ENCODE data around the gene KRT34.
"Not testable (repeated sequence)": the region's sequence is repeated elsewhere in the genome, so short reads cannot be mapped to it uniquely, and the experiment has no call there.

The KRT34 gene

DNA sequence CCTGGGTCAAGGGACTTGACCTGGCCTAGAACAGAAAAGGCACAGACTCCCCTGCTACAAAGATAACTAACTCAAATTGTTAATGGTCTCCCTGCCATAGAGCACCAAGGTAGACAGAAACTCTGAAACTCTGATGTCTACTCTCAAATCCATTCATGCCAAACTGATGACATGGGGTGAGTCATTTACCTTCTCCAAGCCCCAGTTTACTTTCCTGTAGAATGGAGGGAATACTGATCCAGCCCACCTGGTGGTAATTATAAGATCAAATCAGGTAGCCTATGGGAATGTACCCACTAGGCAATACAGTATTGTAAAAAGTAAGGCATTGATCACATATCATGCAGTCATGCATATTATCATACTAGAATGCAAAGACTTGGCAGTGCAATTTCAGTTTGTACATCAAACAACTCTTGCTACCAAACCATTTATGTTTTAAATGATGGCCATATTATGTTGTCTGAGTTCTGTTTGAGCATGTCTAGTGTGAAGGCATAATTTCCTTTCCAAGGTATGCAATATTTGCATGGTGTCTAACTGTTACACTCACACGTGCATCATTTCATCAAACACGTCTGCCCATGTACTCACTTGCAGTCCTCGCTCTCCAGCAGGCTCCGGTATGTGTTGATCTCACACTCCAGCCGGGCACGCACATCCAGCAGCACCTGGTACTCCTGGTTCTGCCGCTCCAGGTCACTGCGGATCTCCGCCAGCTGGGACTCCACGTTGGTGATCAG is 12.3 kb upstream of the KRT34 start:
- DNase-seq (ENCODE audit: insufficient read length, low spot score) (no peak), FAIRE-seq (no peak)
- TF ChIP-seq TAF1 (IDR thresholded peaks at IDR 0.05; ENCODE audit: low read depth, low read length) (no peak), POLR2AphosphoS5 (IDR thresholded peaks at IDR 0.05; ENCODE audit: low read depth, low read length) (no peak)

DNA sequence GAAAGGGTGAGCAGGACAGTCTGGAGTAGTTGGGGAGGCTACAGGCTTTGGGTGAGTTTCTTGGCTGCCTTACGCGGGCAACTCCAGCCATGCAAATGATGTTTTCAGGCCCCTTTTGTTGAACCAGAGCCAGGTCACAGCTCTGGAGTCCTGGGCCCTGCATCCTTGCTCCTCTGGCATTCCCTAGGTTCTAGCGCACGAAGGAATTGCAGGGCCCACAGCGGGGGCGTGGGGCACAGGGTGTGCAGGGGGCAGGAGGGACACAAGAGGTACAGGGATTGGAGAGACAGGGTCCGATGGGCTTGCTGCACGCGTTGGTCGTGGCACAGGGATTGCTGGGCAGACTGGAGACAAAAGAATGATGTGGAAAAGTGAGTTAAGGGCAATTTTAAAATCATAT is 11.7 kb upstream of the KRT34 start:
- TF ChIP-seq SPI1 (IDR thresholded peaks at IDR 0.05; ENCODE audit: low read depth, low read length): no peak
- TF ChIP-seq TAF1 (IDR thresholded peaks at IDR 0.05; ENCODE audit: low read depth, low read length): no peak
- no peak for TF ChIP-seq POLR2AphosphoS5 (IDR thresholded peaks at IDR 0.05; ENCODE audit: low read depth, low read length)
- TF ChIP-seq POLR2A (IDR thresholded peaks at IDR 0.05; ENCODE audit: low read depth, low read length): no peak
- TF ChIP-seq POU2F2 (IDR thresholded peaks at IDR 0.05; ENCODE audit: low read depth, low read length): no peak
- no peak for TF ChIP-seq PAX5 (IDR thresholded peaks at IDR 0.05; ENCODE audit: insufficient read depth, low read length, severe bottlenecking)
- no peak for DNase-seq (ENCODE audit: insufficient read length, low spot score)
- FAIRE-seq: no peak

DNA sequence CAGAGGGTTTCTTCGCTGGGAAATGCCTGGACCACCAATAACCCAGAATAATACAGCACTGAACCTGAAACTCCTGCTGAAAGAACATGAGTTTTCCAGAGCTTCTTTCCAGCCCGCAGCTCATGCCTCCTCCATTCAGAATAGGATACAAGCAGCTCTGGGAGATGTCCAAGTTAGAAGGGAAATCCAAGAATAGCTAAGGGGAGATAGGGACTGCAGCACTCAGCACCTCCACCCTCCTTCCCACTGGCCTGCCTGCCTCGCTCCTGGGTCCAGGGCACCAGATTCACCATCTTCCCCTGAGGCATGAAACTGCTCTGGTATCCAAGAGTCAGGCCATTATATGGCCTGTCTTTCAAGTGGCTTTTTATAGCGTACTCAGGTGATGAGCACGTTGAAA is 11.2 kb upstream of the KRT34 start:
- TF ChIP-seq TAF1 (IDR thresholded peaks at IDR 0.05; ENCODE audit: low read depth, low read length) (no peak), POLR2AphosphoS5 (IDR thresholded peaks at IDR 0.05; ENCODE audit: low read depth, low read length) (no peak), POU2F2 (IDR thresholded peaks at IDR 0.05; ENCODE audit: low read depth, low read length) (no peak), PAX5 (IDR thresholded peaks at IDR 0.05; ENCODE audit: insufficient read depth, low read length, severe bottlenecking) (no peak), SPI1 (IDR thresholded peaks at IDR 0.05; ENCODE audit: low read depth, low read length) (no peak), POLR2A (IDR thresholded peaks at IDR 0.05; ENCODE audit: low read depth, low read length) (no peak)
- FAIRE-seq: no peak
- DNase-seq (ENCODE audit: insufficient read length, low spot score): no peak

DNA sequence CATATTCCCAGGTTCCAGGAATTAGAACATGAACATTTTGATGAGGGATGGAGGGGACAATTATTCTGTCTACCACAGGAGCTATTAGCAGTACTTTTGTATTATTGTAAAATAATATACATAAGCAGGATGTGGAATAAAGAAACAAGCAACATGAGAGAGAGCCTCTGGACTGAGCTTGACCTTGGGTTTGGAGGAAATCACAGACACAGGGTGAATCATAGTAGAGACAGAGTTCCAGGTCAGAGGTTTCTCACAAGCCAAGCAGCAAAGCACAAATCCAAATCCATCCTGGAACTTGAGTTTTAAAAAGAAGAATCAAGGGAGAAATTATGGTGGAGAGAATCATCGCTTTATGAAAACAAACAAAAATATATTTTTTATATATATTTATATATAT is 10.2 kb upstream of the KRT34 start:
- FAIRE-seq (no peak), DNase-seq (ENCODE audit: insufficient read length, low spot score) (no peak)
- TF ChIP-seq POU2F2 (IDR thresholded peaks at IDR 0.05; ENCODE audit: low read depth, low read length) (no peak), TAF1 (IDR thresholded peaks at IDR 0.05; ENCODE audit: low read depth, low read length) (no peak), PAX5 (IDR thresholded peaks at IDR 0.05; ENCODE audit: insufficient read depth, low read length, severe bottlenecking) (no peak), POLR2A (IDR thresholded peaks at IDR 0.05; ENCODE audit: low read depth, low read length) (no peak), SPI1 (IDR thresholded peaks at IDR 0.05; ENCODE audit: low read depth, low read length) (no peak), POLR2AphosphoS5 (IDR thresholded peaks at IDR 0.05; ENCODE audit: low read depth, low read length) (no peak)

DNA sequence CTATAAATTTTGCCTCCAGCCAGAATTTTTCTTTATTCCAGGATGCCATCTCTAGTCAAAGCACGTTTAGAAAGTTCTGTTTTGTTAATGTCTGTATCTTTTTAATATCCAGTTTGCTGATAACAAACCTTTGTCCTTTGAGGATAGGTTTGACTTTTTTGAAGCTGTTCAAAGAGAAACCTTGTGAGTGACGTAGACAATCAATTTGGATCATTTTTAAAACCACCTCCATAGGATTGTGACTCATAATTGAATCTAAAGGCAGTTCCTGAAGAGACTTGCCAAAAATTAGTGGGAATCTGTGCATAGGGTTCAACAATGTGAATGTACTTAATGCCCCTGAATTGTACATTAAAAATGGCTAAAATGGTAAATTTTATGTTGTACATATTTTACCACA is 9.4 kb upstream of the KRT34 start:
- TF ChIP-seq TAF1 (IDR thresholded peaks at IDR 0.05; ENCODE audit: low read depth, low read length) (no peak), POLR2AphosphoS5 (IDR thresholded peaks at IDR 0.05; ENCODE audit: low read depth, low read length) (no peak), POLR2A (IDR thresholded peaks at IDR 0.05; ENCODE audit: low read depth, low read length) (no peak), PAX5 (IDR thresholded peaks at IDR 0.05; ENCODE audit: insufficient read depth, low read length, severe bottlenecking) (no peak), SPI1 (IDR thresholded peaks at IDR 0.05; ENCODE audit: low read depth, low read length) (no peak), POU2F2 (IDR thresholded peaks at IDR 0.05; ENCODE audit: low read depth, low read length) (no peak)
- DNase-seq (ENCODE audit: insufficient read length, low spot score): no peak
- FAIRE-seq: no peak

DNA sequence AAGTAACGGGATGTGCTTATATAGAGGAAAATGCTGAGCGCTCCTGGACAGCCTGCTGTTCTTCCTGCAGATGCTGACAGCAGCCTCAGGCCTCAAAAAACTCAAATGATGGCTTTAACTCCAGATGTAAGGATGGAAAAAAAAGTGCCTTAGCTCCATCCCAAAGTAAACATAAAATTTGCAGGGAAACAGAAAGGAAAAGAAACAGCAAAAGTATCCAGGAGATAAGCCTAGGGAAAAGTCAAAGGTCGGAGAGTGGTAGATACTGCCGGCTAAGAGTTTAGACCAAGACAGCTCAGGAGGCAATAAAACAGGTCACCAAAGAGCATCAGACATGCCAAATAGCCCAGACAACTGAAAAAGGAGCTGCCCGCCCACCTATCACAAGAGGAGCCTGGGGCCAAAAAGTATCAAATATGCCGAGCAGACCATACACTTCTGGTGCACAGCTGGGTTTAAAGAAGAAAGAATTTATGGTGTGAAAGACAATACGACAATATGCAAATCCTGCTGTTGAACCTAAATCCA is 8.4 kb upstream of the KRT34 start:
- FAIRE-seq (no peak), DNase-seq (ENCODE audit: insufficient read length, low spot score) (no peak)
- no peak for TF ChIP-seq PAX5 (IDR thresholded peaks at IDR 0.05; ENCODE audit: insufficient read depth, low read length, severe bottlenecking)
- TF ChIP-seq TAF1 (IDR thresholded peaks at IDR 0.05; ENCODE audit: low read depth, low read length): no peak
- TF ChIP-seq SPI1 (IDR thresholded peaks at IDR 0.05; ENCODE audit: low read depth, low read length): no peak
- no peak for TF ChIP-seq POLR2A (IDR thresholded peaks at IDR 0.05; ENCODE audit: low read depth, low read length)
- no peak for TF ChIP-seq POLR2AphosphoS5 (IDR thresholded peaks at IDR 0.05; ENCODE audit: low read depth, low read length)
- TF ChIP-seq POU2F2 (IDR thresholded peaks at IDR 0.05; ENCODE audit: low read depth, low read length): no peak

DNA sequence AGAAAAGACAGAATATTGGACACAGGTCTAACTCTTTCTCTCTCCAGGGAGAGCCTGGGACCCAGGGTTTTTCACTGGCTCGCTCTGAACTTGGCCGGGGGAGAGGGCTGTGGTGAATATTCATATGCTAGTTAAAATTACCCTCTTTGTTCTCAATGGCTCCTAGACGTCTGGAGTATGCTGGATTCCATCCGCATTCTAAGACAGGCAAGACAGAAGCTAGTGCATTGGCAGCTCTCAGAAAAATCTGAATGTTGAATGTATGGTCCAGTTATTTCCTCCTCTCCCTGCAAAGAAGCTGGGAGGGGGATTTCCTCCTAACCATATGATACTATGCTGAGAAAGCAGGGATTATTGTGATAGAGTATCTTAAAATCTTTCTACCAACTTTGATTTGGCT is 5.6 kb upstream of the KRT34 start:
- FAIRE-seq: no peak
- DNase-seq (ENCODE audit: insufficient read length, low spot score): no peak
- TF ChIP-seq PAX5 (IDR thresholded peaks at IDR 0.05; ENCODE audit: insufficient read depth, low read length, severe bottlenecking) (no peak), POLR2A (IDR thresholded peaks at IDR 0.05; ENCODE audit: low read depth, low read length) (no peak), POU2F2 (IDR thresholded peaks at IDR 0.05; ENCODE audit: low read depth, low read length) (no peak), TAF1 (IDR thresholded peaks at IDR 0.05; ENCODE audit: low read depth, low read length) (no peak), SPI1 (IDR thresholded peaks at IDR 0.05; ENCODE audit: low read depth, low read length) (no peak), POLR2AphosphoS5 (IDR thresholded peaks at IDR 0.05; ENCODE audit: low read depth, low read length) (no peak)

DNA sequence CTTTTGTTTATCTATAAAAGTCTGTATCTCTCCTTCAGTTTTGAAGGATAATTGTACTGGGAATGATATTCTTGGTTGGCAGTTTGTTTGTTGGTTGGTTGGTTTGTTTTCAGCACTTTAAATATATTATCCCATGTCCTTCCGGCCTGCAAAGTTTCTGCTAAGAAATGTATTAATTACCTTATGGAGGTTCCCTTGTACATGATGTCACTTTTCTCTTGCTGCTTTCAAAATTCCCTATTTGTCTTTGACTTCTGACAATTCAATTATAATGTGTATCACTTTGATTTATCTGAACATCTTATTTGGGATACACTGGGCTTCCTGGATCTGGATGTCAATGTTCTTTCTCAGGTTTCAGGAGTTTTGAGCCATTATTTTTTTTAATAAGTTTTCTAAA is 4.1 kb upstream of the KRT34 start:
- no peak for TF ChIP-seq PAX5 (IDR thresholded peaks at IDR 0.05; ENCODE audit: insufficient read depth, low read length, severe bottlenecking)
- TF ChIP-seq SPI1 (IDR thresholded peaks at IDR 0.05; ENCODE audit: low read depth, low read length): no peak
- TF ChIP-seq POLR2A (IDR thresholded peaks at IDR 0.05; ENCODE audit: low read depth, low read length): no peak
- TF ChIP-seq TAF1 (IDR thresholded peaks at IDR 0.05; ENCODE audit: low read depth, low read length): no peak
- no peak for TF ChIP-seq POLR2AphosphoS5 (IDR thresholded peaks at IDR 0.05; ENCODE audit: low read depth, low read length)
- no peak for TF ChIP-seq POU2F2 (IDR thresholded peaks at IDR 0.05; ENCODE audit: low read depth, low read length)
- FAIRE-seq (no peak), DNase-seq (ENCODE audit: insufficient read length, low spot score) (no peak)

DNA sequence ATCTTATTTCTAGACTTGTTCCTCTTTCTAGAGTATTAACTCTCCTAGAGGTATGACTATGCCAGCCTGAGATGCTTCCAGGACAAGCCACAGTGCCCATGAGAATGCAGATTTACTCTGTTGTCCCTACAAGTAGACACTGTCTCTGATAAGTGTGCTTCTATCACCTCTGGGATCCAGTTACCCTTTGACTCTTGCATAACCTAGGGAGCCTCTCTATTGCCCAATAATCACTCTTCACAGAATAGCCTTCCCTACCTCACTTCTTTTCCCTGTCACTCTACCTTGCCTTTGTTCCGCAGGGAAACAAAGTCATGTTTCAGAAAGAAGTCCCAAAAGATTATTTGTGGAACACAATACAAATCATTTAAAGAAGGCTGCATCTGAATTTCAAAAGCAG is 1.6 kb upstream of the KRT34 start:
- DNase-seq (ENCODE audit: insufficient read length, low spot score): no peak
- no peak for FAIRE-seq
- no peak for TF ChIP-seq SPI1 (IDR thresholded peaks at IDR 0.05; ENCODE audit: low read depth, low read length)
- no peak for TF ChIP-seq POU2F2 (IDR thresholded peaks at IDR 0.05; ENCODE audit: low read depth, low read length)
- TF ChIP-seq TAF1 (IDR thresholded peaks at IDR 0.05; ENCODE audit: low read depth, low read length): no peak
- no peak for TF ChIP-seq POLR2A (IDR thresholded peaks at IDR 0.05; ENCODE audit: low read depth, low read length)
- no peak for TF ChIP-seq PAX5 (IDR thresholded peaks at IDR 0.05; ENCODE audit: insufficient read depth, low read length, severe bottlenecking)
- TF ChIP-seq POLR2AphosphoS5 (IDR thresholded peaks at IDR 0.05; ENCODE audit: low read depth, low read length): no peak

DNA sequence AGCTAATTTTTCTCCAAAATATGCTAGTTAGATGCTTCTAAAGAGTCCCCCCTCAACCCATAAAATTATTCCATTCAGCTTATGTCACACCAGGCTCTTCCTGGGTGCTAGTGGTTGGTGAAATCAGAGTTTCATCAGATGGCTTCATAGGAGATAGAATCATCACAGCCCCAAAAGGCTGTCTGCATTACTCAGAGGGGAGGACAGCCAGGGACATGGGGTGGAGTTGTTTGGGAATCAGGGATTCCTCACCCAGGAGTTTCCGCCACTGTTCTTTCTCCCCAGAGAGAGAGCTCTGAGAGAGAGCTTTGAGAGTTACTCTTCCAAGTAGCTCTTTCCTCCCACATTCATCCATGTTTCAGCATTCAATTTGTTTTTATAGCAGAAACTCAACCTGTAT is 288 bp upstream of the KRT34 start:
- no peak for TF ChIP-seq TAF1 (IDR thresholded peaks at IDR 0.05; ENCODE audit: low read depth, low read length)
- no peak for TF ChIP-seq SPI1 (IDR thresholded peaks at IDR 0.05; ENCODE audit: low read depth, low read length)
- no peak for TF ChIP-seq POU2F2 (IDR thresholded peaks at IDR 0.05; ENCODE audit: low read depth, low read length)
- DNase-seq (ENCODE audit: insufficient read length, low spot score): no peak
- FAIRE-seq: no peak

DNA sequence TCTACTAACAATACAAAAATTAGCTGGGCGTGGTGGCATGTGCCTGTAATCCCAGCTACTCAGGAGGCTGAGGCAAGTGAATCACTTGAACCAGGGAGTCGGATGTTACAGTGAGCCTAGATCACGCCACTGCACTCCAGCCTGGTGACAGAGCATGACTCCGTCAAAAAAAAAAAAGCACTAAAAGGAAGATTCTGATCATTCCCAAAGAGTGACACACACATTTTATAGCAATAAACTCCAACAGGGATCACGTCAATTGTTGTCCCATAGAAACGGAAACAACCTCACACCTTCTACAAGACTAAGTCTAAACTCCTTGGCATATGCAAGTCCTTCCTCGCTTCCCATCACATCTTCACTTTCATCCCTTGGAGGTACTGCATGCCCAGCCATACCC is 2.0 kb downstream of the KRT34 start:
- DNase-seq (ENCODE audit: insufficient read length, low spot score); FAIRE-seq: not testable (repeated sequence)
